Gastrocnemius medialis (tissue), 4 donors: ENCODE results near the gene WDR4. TPM values are rescaled to one million over a fixed set of nuclear protein-coding genes. Genes with fewer than 3 reads are reported as not detected.
"Not testable (repeated sequence)": the region's sequence is repeated elsewhere in the genome, so short reads cannot be mapped to it uniquely, and the experiment has no call there.

Experiments
- ATAC-seq, 2 donors: fragments of 150-250 bp; one replicate each; pipeline ENCODE4 v1.9.1; 2016
- DNase-seq, 2 donors: peaks; one replicate each; pipeline ENCODE4 v3.0.0-alpha.2; 2019
- H3K27ac ChIP-seq, 4 donors: fragments of 200-600 bp; sonication (generic); 1 replicate in 1 of 4; 2 replicates in 3 of 4; pipeline ENCODE4 v1.5.1; 2016 to 2018; ENCODE audit warnings: mild to moderate bottlenecking in 2 of 4, moderate library complexity in 1 of 4
- H3K27me3 ChIP-seq, 3 donors: fragments of 200-600 bp; sonication (generic) in 2 of 3; 1 replicate in 1 of 3; 2 replicates in 2 of 3; pipeline versions ENCODE4 v1.5.1 to v1.6.0; 2016 to 2019; ENCODE audit warnings: mild to moderate bottlenecking in 1 of 3, moderate library complexity in 1 of 3
- H3K36me3 ChIP-seq, 2 donors: fragments of 200-600 bp; sonication (generic) in 1 of 2; one replicate each; pipeline ENCODE4 v1.5.1; 2017 to 2018
- H3K4me1 ChIP-seq, 2 donors: fragments of 200-600 bp; sonication (generic) in 1 of 2; one replicate each; pipeline ENCODE4 v1.5.1; 2016 to 2017; ENCODE audit warnings: mild to moderate bottlenecking in 2 of 2
- H3K4me3 ChIP-seq, 4 donors: fragments of 200-600 bp; sonication (generic) in 3 of 4; 1 replicate in 1 of 4; 2 replicates in 3 of 4; pipeline ENCODE4 v1.5.1; 2016 to 2019; ENCODE audit warnings: mild to moderate bottlenecking in 2 of 4
- H3K9me3 ChIP-seq, 3 donors: fragments of 200-600 bp; sonication (generic) in 2 of 3; 1 replicate in 1 of 3; 2 replicates in 2 of 3; pipeline ENCODE4 v1.5.1; 2016 to 2019
- POLR2A ChIP-seq, 2 donors: fragments of 450-650 bp; IDR thresholded peaks; one replicate each; pipeline ENCODE4 v1.6.1; 2017; ENCODE audit warnings: antibody characterized with exemption in 2 of 2, mild to moderate bottlenecking in 2 of 2, moderate library complexity in 2 of 2
- in situ Hi-C, 4 donors: fragments of 200-750 bp; cut with MboI; loops; one replicate each; pipeline versions ENCODE4 v1.15.0 to v1.8.0; 2017; ENCODE audit warnings: low sequenced_read_pairs in 4 of 4
- intact Hi-C: fragments of 100-400 bp; cut with DNase I; formaldehyde crosslinking; loops from one replicate; pipeline ENCODE4 v1.15.1; 2023; ENCODE audit warnings: low total_unique reads
- total RNA-seq, 4 donors: library from RNA; depleted of rRNA; stranded (reverse); fragments of >200 nt; gene quantifications; one replicate each; pipeline versions ENCODE4 v1.1.0 to v1.2.3, GENCODE V29; 2016
- TF ChIP-seq, protein P1 (sequence below), 5 experiments: fragments of 450-650 bp in 3 of 5; fragments of 200-600 bp in 2 of 5; sonication (generic) in 2 of 5; IDR thresholded peaks in 4 of 5; conservative IDR thresholded peaks in 1 of 5; 1 replicate in 4 of 5; 2 replicates in 1 of 5; pipeline ENCODE4 v1.5.1; 2016 to 2019; ENCODE audit warnings: antibody characterized with exemption in 5 of 5, mild to moderate bottlenecking in 3 of 5, moderate library complexity in 3 of 5

WDR4 gene
- total RNA-seq, 4 donors from 2014 or later, result 1.9 to 13.3 (median 4.4) TPM

DNA sequence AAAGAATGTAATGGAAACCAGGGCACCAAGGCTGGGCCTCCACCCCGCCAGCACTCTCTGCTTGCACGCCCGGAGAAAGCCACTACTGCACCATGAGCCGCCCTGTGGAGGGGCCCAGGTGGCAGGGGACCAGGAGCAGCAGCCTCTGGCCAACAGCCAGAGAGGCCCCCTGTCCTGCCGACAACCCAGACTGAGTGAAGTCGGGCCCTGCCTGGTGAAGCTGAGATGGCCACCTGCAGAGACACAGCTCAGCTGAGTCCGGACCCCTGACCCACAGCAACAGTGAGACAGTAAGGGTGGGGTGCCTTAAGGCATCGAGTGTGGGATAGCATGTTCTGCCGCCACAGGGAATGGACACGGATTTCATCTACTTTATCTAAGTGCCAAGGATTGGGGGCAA, 28.9 kb downstream of the WDR4 start:
- Histone ChIP-seq H3K27me3 (no peaks in the 10 kb centered on the region), H3K4me3 (no peak overlapping the region), H3K36me3 (peaks cover 0 to 80% of the 10 kb centered on the region in 2 donors), H3K27ac (no peak overlapping the region), H3K9me3 (no peaks in the 10 kb centered on the region), H3K4me1 (peaks cover 0 to under 1% of the 10 kb centered on the region in 2 donors)
- ATAC-seq (no peak), DNase-seq (no peak)
- in situ Hi-C loops, result no loop called here
- intact Hi-C loops, result no loop called here
- no peak for TF ChIP-seq POLR2A (IDR thresholded peaks at IDR 0.05)
- TF ChIP-seq, protein P1, sequence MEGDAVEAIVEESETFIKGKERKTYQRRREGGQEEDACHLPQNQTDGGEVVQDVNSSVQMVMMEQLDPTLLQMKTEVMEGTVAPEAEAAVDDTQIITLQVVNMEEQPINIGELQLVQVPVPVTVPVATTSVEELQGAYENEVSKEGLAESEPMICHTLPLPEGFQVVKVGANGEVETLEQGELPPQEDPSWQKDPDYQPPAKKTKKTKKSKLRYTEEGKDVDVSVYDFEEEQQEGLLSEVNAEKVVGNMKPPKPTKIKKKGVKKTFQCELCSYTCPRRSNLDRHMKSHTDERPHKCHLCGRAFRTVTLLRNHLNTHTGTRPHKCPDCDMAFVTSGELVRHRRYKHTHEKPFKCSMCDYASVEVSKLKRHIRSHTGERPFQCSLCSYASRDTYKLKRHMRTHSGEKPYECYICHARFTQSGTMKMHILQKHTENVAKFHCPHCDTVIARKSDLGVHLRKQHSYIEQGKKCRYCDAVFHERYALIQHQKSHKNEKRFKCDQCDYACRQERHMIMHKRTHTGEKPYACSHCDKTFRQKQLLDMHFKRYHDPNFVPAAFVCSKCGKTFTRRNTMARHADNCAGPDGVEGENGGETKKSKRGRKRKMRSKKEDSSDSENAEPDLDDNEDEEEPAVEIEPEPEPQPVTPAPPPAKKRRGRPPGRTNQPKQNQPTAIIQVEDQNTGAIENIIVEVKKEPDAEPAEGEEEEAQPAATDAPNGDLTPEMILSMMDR (IDR thresholded peaks at IDR 0.05 in 4 of 5, conservative IDR thresholded peaks at IDR 0.05 in 1 of 5), result no peak

- H3K27me3 ChIP-seq, result no peaks in the 10 kb centered on the region
- DNase-seq (no peak), ATAC-seq (no peak)
- intact Hi-C loops (no loop called here), in situ Hi-C loops (no loop called here)
- H3K9me3 ChIP-seq, result no peaks in the 10 kb centered on the region
- H3K4me1 ChIP-seq, result peaks cover 4 to 7% of the 10 kb centered on the region in 2 donors
- TF ChIP-seq POLR2A (IDR thresholded peaks at IDR 0.05), result no peak
- TF ChIP-seq, protein P1 (IDR thresholded peaks at IDR 0.05 in 4 of 5, conservative IDR thresholded peaks at IDR 0.05 in 1 of 5), result no peak
- H3K4me3 ChIP-seq, result no peak overlapping the region
- no peak overlapping the region for H3K27ac ChIP-seq
- H3K36me3 ChIP-seq, result peaks cover 0 to 74% of the 10 kb centered on the region in 2 donors
Observed at GRCh38 chr21:42849759-42850412, 29.5 kb downstream of the WDR4 start.

DNA sequence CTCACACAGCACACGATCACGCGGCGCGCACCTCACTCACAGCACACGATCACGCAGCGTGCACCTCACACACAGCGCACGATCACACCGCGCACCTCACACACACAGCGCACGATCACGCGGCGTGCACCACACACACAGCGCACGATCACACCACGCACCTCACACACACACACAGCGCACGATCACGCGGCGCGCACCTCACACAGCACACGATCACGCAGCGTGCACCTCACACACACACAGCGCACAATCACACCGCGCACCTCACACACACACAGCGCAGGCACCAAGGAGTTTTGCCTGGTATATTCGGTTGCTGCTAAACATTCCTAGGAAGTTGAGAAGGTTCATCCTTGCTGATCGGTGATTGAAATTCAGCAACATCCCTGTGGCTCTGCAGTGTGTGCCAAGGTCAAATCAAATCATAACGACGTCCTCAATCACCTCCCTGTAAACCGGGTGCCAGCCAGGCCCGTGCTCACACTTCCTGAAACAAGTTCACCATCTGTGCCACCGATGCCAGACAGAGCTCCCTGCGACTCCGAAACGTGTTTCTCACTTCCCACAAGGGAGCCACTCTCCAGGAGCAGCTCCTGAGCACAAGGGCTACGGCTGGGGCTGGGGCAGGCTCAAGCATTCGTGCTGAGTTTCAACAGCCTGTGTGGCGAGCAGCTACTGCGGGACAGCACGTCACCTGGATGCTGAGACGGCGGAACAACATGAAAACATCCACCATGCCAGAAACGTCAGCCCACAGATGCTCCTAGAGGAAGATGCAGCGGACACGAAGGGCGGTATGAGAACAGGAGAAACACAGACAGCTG, 30.2 kb downstream of the WDR4 start:
- Histone ChIP-seq H3K36me3 (peaks cover 0 to 70% of the 10 kb centered on the region in 2 donors), H3K9me3 (no peaks in the 10 kb centered on the region), H3K27ac (no peak overlapping the region), H3K27me3 (no peaks in the 10 kb centered on the region), H3K4me3 (no peak overlapping the region), H3K4me1 (peaks cover 11 to 12% of the 10 kb centered on the region in 2 donors)
- intact Hi-C loops, result no loop called here
- no peak for DNase-seq
- TF ChIP-seq, protein P1 (IDR thresholded peaks at IDR 0.05 in 4 of 5, conservative IDR thresholded peaks at IDR 0.05 in 1 of 5), result no peak
- TF ChIP-seq POLR2A (IDR thresholded peaks at IDR 0.05), result no peak
- in situ Hi-C loops, result no loop called here
- ATAC-seq, result no peak

DNA sequence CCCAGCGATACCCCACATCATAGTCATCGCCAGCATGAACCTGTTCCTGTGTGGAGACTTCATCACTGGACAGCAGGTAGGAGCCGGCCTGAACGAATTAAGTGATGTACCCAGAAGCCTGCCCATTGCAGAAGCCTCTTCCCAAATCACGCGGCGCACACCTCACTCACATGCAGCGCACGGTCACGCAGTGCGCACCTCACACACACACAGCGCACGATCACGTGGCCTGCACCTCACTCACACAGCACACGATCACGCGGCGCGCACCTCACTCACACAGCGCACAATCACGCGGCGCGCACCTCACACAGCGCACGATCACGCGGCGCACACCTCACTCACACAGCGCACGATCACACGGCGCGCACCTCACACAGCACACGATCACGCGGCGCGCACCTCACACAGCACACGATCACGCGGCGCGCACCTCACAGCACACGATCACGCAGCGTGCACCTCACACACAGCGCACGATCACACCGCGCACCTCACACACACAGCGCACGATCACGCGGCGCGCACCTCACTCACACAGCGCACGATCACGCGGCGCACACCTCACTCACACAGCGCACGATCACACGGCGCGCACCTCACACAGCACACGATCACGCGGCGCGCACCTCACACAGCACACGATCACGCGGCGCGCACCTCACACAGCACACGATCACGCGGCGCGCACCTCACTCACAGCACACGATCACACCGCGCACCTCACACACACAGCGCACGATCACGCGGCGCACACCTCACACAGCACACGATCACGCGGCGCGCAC, 31.0 kb downstream of the WDR4 start:
- H3K4me3 ChIP-seq, DNase-seq, ATAC-seq, H3K27me3 ChIP-seq, intact Hi-C loops, H3K9me3 ChIP-seq, in situ Hi-C loops, H3K27ac ChIP-seq: not testable (repeated sequence)
- peaks cover 0 to 63% of the 10 kb centered on the region in 2 donors for H3K36me3 ChIP-seq
- peaks cover 11 to 12% of the 10 kb centered on the region in 2 donors for H3K4me1 ChIP-seq

GRCh38 chr21:42847726-42848125, 31.6 kb downstream of the WDR4 start:
- peaks cover 0 to 59% of the 10 kb centered on the region in 2 donors for H3K36me3 ChIP-seq
- DNase-seq (no peak), ATAC-seq (no peak)
- intact Hi-C loops (no loop called here), in situ Hi-C loops (no loop called here)
- H3K9me3 ChIP-seq, result no peaks in the 10 kb centered on the region
- H3K27ac ChIP-seq, result no peak overlapping the region
- TF ChIP-seq, protein P1 (IDR thresholded peaks at IDR 0.05 in 4 of 5, conservative IDR thresholded peaks at IDR 0.05 in 1 of 5), result no peak
- no peak for TF ChIP-seq POLR2A (IDR thresholded peaks at IDR 0.05)
- H3K4me1 ChIP-seq, result peaks cover 11 to 12% of the 10 kb centered on the region in 2 donors
- no peak overlapping the region for H3K4me3 ChIP-seq
- H3K27me3 ChIP-seq, result no peaks in the 10 kb centered on the region
